Measurements from ENCODE around the gene C17orf78. TPM values are rescaled to one million over a fixed set of nuclear protein-coding genes. Genes with fewer than 3 reads are reported as not detected.
A peak's percentile ranks its signal among the peaks of the same experiment; 100 is the strongest.
"Not testable (repeated sequence)": the region's sequence is repeated elsewhere in the genome, so short reads cannot be mapped to it uniquely, and the experiment has no call there.

The C17orf78 gene
- total RNA-seq, 1 donor from 2014 or later = not detected

- Mint-ChIP-seq H3K27ac (ENCODE audit: unreplicated experiment) (no peak overlapping the region), H3K4me3 (ENCODE audit: unreplicated experiment) (no peak overlapping the region), H3K4me1 (ENCODE audit: low read depth, unreplicated experiment) (no peaks in the 10 kb centered on the region), H3K27me3 (ENCODE audit: unreplicated experiment) (no peaks in the 10 kb centered on the region), H3K36me3 (ENCODE audit: unreplicated experiment) (peaks cover 7% of the 10 kb centered on the region), H3K9me3 (ENCODE audit: unreplicated experiment) (peaks cover 3% of the 10 kb centered on the region)
- TF ChIP-seq CTCF (IDR thresholded peaks at IDR 0.05; ENCODE audit: partially characterized antibody, unreplicated experiment) = no peak
- no peak for DNase-seq
Observed at GRCh38 chr17:37342589-37342988, 33.2 kb upstream of the C17orf78 start.

GRCh38 chr17:37344519-37344918 lies 31.3 kb upstream of the C17orf78 start:
- no peak overlapping the region for H3K27ac Mint-ChIP-seq (ENCODE audit: unreplicated experiment)
- no peaks in the 10 kb centered on the region for H3K4me1 Mint-ChIP-seq (ENCODE audit: low read depth, unreplicated experiment)
- peaks cover 3% of the 10 kb centered on the region for H3K9me3 Mint-ChIP-seq (ENCODE audit: unreplicated experiment)
- TF ChIP-seq CTCF (IDR thresholded peaks at IDR 0.05; ENCODE audit: partially characterized antibody, unreplicated experiment) = no peak
- no peak overlapping the region for H3K4me3 Mint-ChIP-seq (ENCODE audit: unreplicated experiment)
- H3K27me3 Mint-ChIP-seq (ENCODE audit: unreplicated experiment) = no peaks in the 10 kb centered on the region
- peaks cover 7% of the 10 kb centered on the region for H3K36me3 Mint-ChIP-seq (ENCODE audit: unreplicated experiment)
- DNase-seq = no peak

- H3K27me3 Mint-ChIP-seq (ENCODE audit: unreplicated experiment); H3K4me3 Mint-ChIP-seq (ENCODE audit: unreplicated experiment); DNase-seq; H3K4me1 Mint-ChIP-seq (ENCODE audit: low read depth, unreplicated experiment); H3K36me3 Mint-ChIP-seq (ENCODE audit: unreplicated experiment); H3K27ac Mint-ChIP-seq (ENCODE audit: unreplicated experiment); H3K9me3 Mint-ChIP-seq (ENCODE audit: unreplicated experiment): not testable (repeated sequence)
Observed at GRCh38 chr17:37346863-37347402, 28.9 kb upstream of the C17orf78 start.

GRCh38 chr17:37356796-37357569 lies 18.8 kb upstream of the C17orf78 start:
- H3K36me3 Mint-ChIP-seq (ENCODE audit: unreplicated experiment); DNase-seq; H3K9me3 Mint-ChIP-seq (ENCODE audit: unreplicated experiment): not testable (repeated sequence)

GRCh38 chr17:37358098-37358829 lies 17.5 kb upstream of the C17orf78 start:
- H3K4me1 Mint-ChIP-seq (ENCODE audit: low read depth, unreplicated experiment) = peaks cover 23% of the 10 kb centered on the region
- H3K27me3 Mint-ChIP-seq (ENCODE audit: unreplicated experiment) = peaks cover 3% of the 10 kb centered on the region
- H3K27ac Mint-ChIP-seq (ENCODE audit: unreplicated experiment) = peak overlapping the region; percentile 81
- no peaks in the 10 kb centered on the region for H3K36me3 Mint-ChIP-seq (ENCODE audit: unreplicated experiment)
- peaks cover 1% of the 10 kb centered on the region for H3K9me3 Mint-ChIP-seq (ENCODE audit: unreplicated experiment)
- DNase-seq = peak; percentile 82
- peak overlapping the region; percentile 93 for H3K4me3 Mint-ChIP-seq (ENCODE audit: unreplicated experiment)
- TF ChIP-seq CTCF (IDR thresholded peaks at IDR 0.05; ENCODE audit: partially characterized antibody, unreplicated experiment) = no peak

More at GRCh38 chr17:37356796-37357569, 18.8 kb upstream of the C17orf78 start:
- H3K4me1 Mint-ChIP-seq (ENCODE audit: low read depth, unreplicated experiment) = peaks cover 23% of the 10 kb centered on the region
- not testable (repeated sequence) for H3K27me3 Mint-ChIP-seq (ENCODE audit: unreplicated experiment); H3K27ac Mint-ChIP-seq (ENCODE audit: unreplicated experiment)
- peak overlapping the region; percentile 93 for H3K4me3 Mint-ChIP-seq (ENCODE audit: unreplicated experiment)

All from glutamatergic neuron (in vitro differentiated cells).